Vagina (tissue), 2 donors: Measurements from ENCODE around the gene HIPK2.

Experiments
- CTCF ChIP-seq, 3 experiments: fragments of 450-650 bp in 2 of 3; fragments of 200-600 bp in 1 of 3; sonication (generic) in 1 of 3; IDR thresholded peaks; one replicate each; pipeline ENCODE4 v1.5.1; 2017 to 2019; ENCODE audit warnings: antibody characterized with exemption in 3 of 3, mild to moderate bottlenecking in 2 of 3, moderate library complexity in 2 of 3
- POLR2A ChIP-seq, 2 donors: fragments of 450-650 bp; IDR thresholded peaks; one replicate each; pipeline ENCODE4 v1.6.1; 2017; ENCODE audit warnings: antibody characterized with exemption in 2 of 2, mild to moderate bottlenecking in 2 of 2, moderate library complexity in 2 of 2

GRCh38 chr7:139716156-139716942 lies 61.4 kb downstream of the HIPK2 start:
- TF ChIP-seq CTCF (IDR thresholded peaks at IDR 0.05) (no peak), POLR2A (IDR thresholded peaks at IDR 0.05) (no peak)
